OCI-LY1 (cell line): ENCODE results near the gene SMYD3.
A peak's percentile ranks its signal among the peaks of the same experiment; 100 is the strongest.

Source experiments
- H2AFZ ChIP-seq: fragments of 200-600 bp; sonication (generic), shearing (Covaris generic); 2 replicates; pipeline ENCODE4 v1.6.0; 2014; ENCODE audit warnings: antibody characterized with exemption, mild to moderate bottlenecking, low read length
- H3F3A ChIP-seq: fragments of 200-600 bp; sonication (generic), shearing (Covaris generic); 2 replicates; pipeline ENCODE4 v1.6.0; 2014; ENCODE audit warnings: mild to moderate bottlenecking, antibody characterized with exemption, low read length, moderate library complexity; ENCODE audit not compliant: insufficient read depth
- H3K27ac ChIP-seq: fragments of 200-600 bp; sonication (generic); 2 replicates; pipeline ENCODE4 v1.5.1; 2014; ENCODE audit warnings: low read length, mixed run types, mild to moderate bottlenecking, low read depth; ENCODE audit not compliant: poor library complexity, severe bottlenecking
- H3K27me3 ChIP-seq: fragments of 200-600 bp; sonication (generic); 2 replicates; pipeline ENCODE4 v1.6.0; 2014; ENCODE audit warnings: antibody characterized with exemption, mild to moderate bottlenecking, low read length, moderate library complexity; ENCODE audit not compliant: insufficient read depth
- H3K36me3 ChIP-seq: fragments of 200-600 bp; sonication (generic); 2 replicates; pipeline ENCODE4 v1.6.1; 2014; ENCODE audit warnings: mild to moderate bottlenecking, antibody characterized with exemption, low read length, moderate library complexity, mixed read lengths; ENCODE audit not compliant: insufficient read depth
- H3K4me1 ChIP-seq: fragments of 200-600 bp; sonication (generic); 2 replicates; pipeline ENCODE4 v1.5.1; 2014; ENCODE audit warnings: mild to moderate bottlenecking, low read length, moderate library complexity; ENCODE audit not compliant: insufficient read depth, severe bottlenecking
- H3K4me2 ChIP-seq: fragments of 200-600 bp; sonication (generic), shearing (Covaris generic); 2 replicates; pipeline ENCODE4 v1.6.1; 2014; ENCODE audit warnings: low read length
- H3K4me3 ChIP-seq: fragments of 200-600 bp; sonication (generic); 2 replicates; pipeline ENCODE4 v1.5.1; 2014; ENCODE audit warnings: low read length, low read depth, mild to moderate bottlenecking, mixed read lengths; ENCODE audit not compliant: poor library complexity, severe bottlenecking
- H3K79me2 ChIP-seq: fragments of 200-600 bp; shearing (Covaris generic); 2 replicates; pipeline ENCODE4 v1.6.1; 2016; ENCODE audit warnings: mixed run types, low read length, mixed read lengths; ENCODE audit not compliant: insufficient read depth
- H3K9ac ChIP-seq: fragments of 200-600 bp; sonication (generic), shearing (Covaris generic); 2 replicates; pipeline ENCODE4 v1.6.1; 2014; ENCODE audit warnings: mild to moderate bottlenecking, low read length, mixed read lengths
- H3K9me2 ChIP-seq: fragments of 200-600 bp; sonication (generic), shearing (Covaris generic); 2 replicates; pipeline ENCODE4 v1.6.1; 2014; ENCODE audit warnings: low read depth, mild to moderate bottlenecking, low read length, mixed read lengths
- H3K9me3 ChIP-seq: fragments of 200-600 bp; shearing (Covaris generic); 2 replicates; pipeline ENCODE4 v1.6.1; 2014; ENCODE audit warnings: low read length, mixed read lengths
- H4K20me1 ChIP-seq: fragments of 200-600 bp; sonication (generic), shearing (Covaris generic); 2 replicates; pipeline ENCODE4 v1.6.0; 2016; ENCODE audit warnings: mild to moderate bottlenecking, low read length; ENCODE audit not compliant: insufficient read depth
- EZH2 ChIP-seq: fragments of 200-600 bp; sonication (generic), shearing (Covaris generic); IDR thresholded peaks from 2 replicates; pipeline ENCODE4 v1.8.0; 2017; ENCODE audit warnings: borderline replicate concordance, mixed run types, mild to moderate bottlenecking, antibody characterized with exemption, low read length, moderate library complexity, mixed read lengths
- TF ChIP-seq, protein P1 (sequence below): fragments of 200-600 bp; sonication (generic), shearing (Covaris generic); IDR thresholded peaks from 2 replicates; pipeline ENCODE4 v1.5.1; 2017; ENCODE audit warnings: mild to moderate bottlenecking, antibody characterized with exemption, low read length, moderate library complexity, mixed read lengths

SMYD3 gene

DNA sequence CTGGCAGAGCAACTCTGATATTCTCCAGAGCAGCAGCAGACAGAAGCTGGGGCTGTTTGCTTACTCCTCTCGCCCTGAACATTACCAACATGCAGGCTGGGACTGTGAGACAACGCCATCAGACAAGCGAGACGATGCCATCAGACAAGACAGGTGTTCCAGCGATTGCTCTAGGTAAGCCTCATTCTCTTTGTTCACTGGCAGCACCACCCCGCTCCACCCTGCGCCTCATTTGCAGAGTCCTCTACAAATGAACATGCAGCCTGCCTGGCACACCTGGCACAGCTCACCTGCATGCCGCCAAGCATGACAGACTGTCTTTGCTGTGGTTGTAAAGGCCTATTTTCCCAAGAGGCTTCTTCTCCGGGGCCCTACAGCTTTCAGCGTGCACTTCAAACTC is 346.2 kb downstream of the SMYD3 start:
- Histone ChIP-seq H3K27me3 (no peaks in the 10 kb centered on the region), H3K9ac (no peak overlapping the region), H3K4me1 (peaks cover 12% of the 10 kb centered on the region), H3K9me2 (no peaks in the 10 kb centered on the region), H2AFZ (no peak overlapping the region), H3F3A (no peaks in the 10 kb centered on the region), H3K9me3 (no peaks in the 10 kb centered on the region), H3K4me2 (no peak overlapping the region), H4K20me1 (no peaks in the 10 kb centered on the region), H3K4me3 (no peak overlapping the region), H3K36me3 (no peaks in the 10 kb centered on the region), H3K27ac (peak overlapping the region; percentile 13), H3K79me2 (no peaks in the 10 kb centered on the region)
- TF ChIP-seq, protein P1, sequence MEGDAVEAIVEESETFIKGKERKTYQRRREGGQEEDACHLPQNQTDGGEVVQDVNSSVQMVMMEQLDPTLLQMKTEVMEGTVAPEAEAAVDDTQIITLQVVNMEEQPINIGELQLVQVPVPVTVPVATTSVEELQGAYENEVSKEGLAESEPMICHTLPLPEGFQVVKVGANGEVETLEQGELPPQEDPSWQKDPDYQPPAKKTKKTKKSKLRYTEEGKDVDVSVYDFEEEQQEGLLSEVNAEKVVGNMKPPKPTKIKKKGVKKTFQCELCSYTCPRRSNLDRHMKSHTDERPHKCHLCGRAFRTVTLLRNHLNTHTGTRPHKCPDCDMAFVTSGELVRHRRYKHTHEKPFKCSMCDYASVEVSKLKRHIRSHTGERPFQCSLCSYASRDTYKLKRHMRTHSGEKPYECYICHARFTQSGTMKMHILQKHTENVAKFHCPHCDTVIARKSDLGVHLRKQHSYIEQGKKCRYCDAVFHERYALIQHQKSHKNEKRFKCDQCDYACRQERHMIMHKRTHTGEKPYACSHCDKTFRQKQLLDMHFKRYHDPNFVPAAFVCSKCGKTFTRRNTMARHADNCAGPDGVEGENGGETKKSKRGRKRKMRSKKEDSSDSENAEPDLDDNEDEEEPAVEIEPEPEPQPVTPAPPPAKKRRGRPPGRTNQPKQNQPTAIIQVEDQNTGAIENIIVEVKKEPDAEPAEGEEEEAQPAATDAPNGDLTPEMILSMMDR = no peak
- TF ChIP-seq EZH2 = no peak

DNA sequence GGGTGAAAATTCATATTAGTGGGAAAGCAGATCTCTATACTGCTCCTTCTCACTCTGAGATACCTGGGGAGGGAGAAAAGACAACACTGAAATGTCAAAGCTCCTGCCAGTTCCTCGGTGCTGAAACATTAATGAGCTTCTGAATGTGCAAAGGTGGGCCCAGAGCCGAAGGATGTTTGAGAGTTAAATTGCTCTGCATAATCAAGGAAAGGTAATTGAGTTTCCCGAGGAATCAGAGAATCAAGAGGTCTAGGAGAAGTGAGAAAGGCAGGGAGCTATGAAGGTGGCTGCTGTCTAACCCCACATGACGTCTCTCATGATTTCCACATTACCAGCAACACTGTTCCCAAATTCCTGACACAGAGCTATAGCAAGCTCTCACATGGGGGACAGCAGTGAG is 346.7 kb downstream of the SMYD3 start:
- no peaks in the 10 kb centered on the region for H3K27me3 ChIP-seq
- no peak overlapping the region for H3K4me2 ChIP-seq
- H3K36me3 ChIP-seq = no peaks in the 10 kb centered on the region
- H2AFZ ChIP-seq = no peak overlapping the region
- no peak overlapping the region for H3K27ac ChIP-seq
- no peaks in the 10 kb centered on the region for H3F3A ChIP-seq
- TF ChIP-seq, protein P1 = no peak
- TF ChIP-seq EZH2 = no peak
- H3K9me2 ChIP-seq = no peaks in the 10 kb centered on the region
- H4K20me1 ChIP-seq = no peaks in the 10 kb centered on the region
- H3K9me3 ChIP-seq = no peaks in the 10 kb centered on the region
- no peak overlapping the region for H3K9ac ChIP-seq
- peaks cover 12% of the 10 kb centered on the region for H3K4me1 ChIP-seq
- H3K79me2 ChIP-seq = no peaks in the 10 kb centered on the region
- H3K4me3 ChIP-seq = no peak overlapping the region

DNA sequence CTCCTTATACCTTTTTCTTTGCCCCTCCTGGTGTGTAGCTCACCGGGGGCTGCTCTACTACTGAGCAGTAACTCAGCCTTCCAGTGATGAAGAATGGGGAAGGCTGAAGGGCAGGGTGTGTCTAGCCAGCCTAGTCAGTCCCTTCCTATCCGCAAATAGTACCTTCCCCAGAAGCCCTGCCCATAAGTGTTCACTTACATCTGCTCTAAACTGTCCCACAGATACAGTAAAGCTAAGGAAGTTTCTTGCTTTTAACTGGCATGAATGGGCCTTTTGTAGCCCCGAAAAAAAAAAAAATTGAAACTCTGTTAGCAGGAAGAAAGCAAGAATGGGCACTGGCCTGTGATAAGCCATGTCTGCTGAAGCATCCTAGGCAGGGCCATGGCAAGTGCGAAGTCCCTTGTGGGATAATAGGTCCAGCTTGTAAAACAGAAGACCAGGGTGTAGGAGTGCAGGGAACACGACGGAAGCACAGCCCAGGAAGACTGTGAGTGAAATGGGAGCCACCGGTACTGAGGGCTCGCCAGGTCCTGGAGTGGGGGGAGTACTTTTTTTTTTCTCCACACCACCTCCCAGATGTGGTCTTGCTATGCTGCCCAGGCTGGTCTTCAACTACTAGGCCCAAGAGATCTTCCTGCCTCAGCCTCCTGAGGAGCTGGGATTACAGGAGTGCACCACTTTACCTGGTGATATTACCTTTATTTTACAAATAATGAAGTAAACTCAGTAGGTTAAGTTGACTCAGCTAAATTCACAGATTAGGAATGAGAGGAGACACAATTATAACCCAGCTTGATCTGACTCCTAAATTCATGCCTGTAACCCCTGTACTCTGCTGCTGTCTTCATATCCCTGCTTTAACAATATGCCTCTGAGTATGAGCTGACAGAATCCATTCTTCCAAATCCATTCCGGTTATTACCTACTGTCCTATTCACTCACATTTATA is 347.5 kb downstream of the SMYD3 start:
- H3K27ac ChIP-seq = no peak overlapping the region

More for the DNA sequence above, 347.5 kb downstream of the SMYD3 start:
- Histone ChIP-seq H3K27me3 (no peaks in the 10 kb centered on the region), H3K36me3 (no peaks in the 10 kb centered on the region), H3F3A (no peaks in the 10 kb centered on the region), H3K4me3 (no peak overlapping the region), H2AFZ (no peak overlapping the region), H3K4me2 (no peak overlapping the region), H3K4me1 (peaks cover 12% of the 10 kb centered on the region), H3K9me3 (no peaks in the 10 kb centered on the region), H3K79me2 (no peaks in the 10 kb centered on the region), H3K9me2 (no peaks in the 10 kb centered on the region), H3K9ac (no peak overlapping the region), H4K20me1 (no peaks in the 10 kb centered on the region)
- TF ChIP-seq, protein P1 = no peak
- no peak for TF ChIP-seq EZH2
